Measurements from ENCODE around the gene RAB3B. TPM values are rescaled to one million over a fixed set of nuclear protein-coding genes. Genes with fewer than 3 reads are reported as not detected.
"Not testable (repeated sequence)": the region's sequence is repeated elsewhere in the genome, so short reads cannot be mapped to it uniquely, and the experiment has no call there.

RAB3B gene
- total RNA-seq, 1 donor from 2014 or later = 2.4 TPM

GRCh38 chr1:52008071-52008809 lies 17.7 kb upstream of the RAB3B start:
- Mint-ChIP-seq H3K27me3 (ENCODE audit: low read depth) (peaks cover 36% of the 10 kb centered on the region), H3K27ac (ENCODE audit: unreplicated experiment) (no peak overlapping the region), H3K4me1 (peaks cover 5% of the 10 kb centered on the region), H3K36me3 (ENCODE audit: low read depth) (no peaks in the 10 kb centered on the region), H3K9me3 (no peaks in the 10 kb centered on the region), H3K4me3 (no peak overlapping the region)
- DNase-seq (ENCODE audit: low read depth, low spot score) = no peak
- no peak for TF ChIP-seq CTCF (conservative IDR thresholded peaks at IDR 0.05)

GRCh38 chr1:52007215-52008002 lies 16.9 kb upstream of the RAB3B start:
- no peak for TF ChIP-seq CTCF (conservative IDR thresholded peaks at IDR 0.05)
- Mint-ChIP-seq H3K9me3 (no peaks in the 10 kb centered on the region), H3K27me3 (ENCODE audit: low read depth) (peaks cover 36% of the 10 kb centered on the region), H3K4me3 (no peak overlapping the region), H3K36me3 (ENCODE audit: low read depth) (no peaks in the 10 kb centered on the region), H3K4me1 (peaks cover 5% of the 10 kb centered on the region), H3K27ac (ENCODE audit: unreplicated experiment) (no peak overlapping the region)
- DNase-seq (ENCODE audit: low read depth, low spot score) = no peak

GRCh38 chr1:52006081-52006553 lies 15.6 kb upstream of the RAB3B start:
- not testable (repeated sequence) for DNase-seq (ENCODE audit: low read depth, low spot score); H3K4me3 Mint-ChIP-seq; H3K4me1 Mint-ChIP-seq; H3K27ac Mint-ChIP-seq (ENCODE audit: unreplicated experiment); H3K9me3 Mint-ChIP-seq; H3K36me3 Mint-ChIP-seq (ENCODE audit: low read depth)
- peaks cover 36% of the 10 kb centered on the region for H3K27me3 Mint-ChIP-seq (ENCODE audit: low read depth)

- H3K4me3 Mint-ChIP-seq; H3K36me3 Mint-ChIP-seq (ENCODE audit: low read depth); H3K4me1 Mint-ChIP-seq; H3K27ac Mint-ChIP-seq (ENCODE audit: unreplicated experiment); H3K9me3 Mint-ChIP-seq; DNase-seq (ENCODE audit: low read depth, low spot score): not testable (repeated sequence)
- H3K27me3 Mint-ChIP-seq (ENCODE audit: low read depth) = peaks cover 36% of the 10 kb centered on the region
These were observed 15.0 kb upstream of the RAB3B start for GRCh38 chr1:52005548-52005947.

- DNase-seq (ENCODE audit: low read depth, low spot score) = no peak
- no peak for TF ChIP-seq CTCF (conservative IDR thresholded peaks at IDR 0.05)
- H3K36me3 Mint-ChIP-seq (ENCODE audit: low read depth) = no peaks in the 10 kb centered on the region
- peaks cover 5% of the 10 kb centered on the region for H3K4me1 Mint-ChIP-seq
- peaks cover 36% of the 10 kb centered on the region for H3K27me3 Mint-ChIP-seq (ENCODE audit: low read depth)
- H3K27ac Mint-ChIP-seq (ENCODE audit: unreplicated experiment) = no peak overlapping the region
- H3K9me3 Mint-ChIP-seq = no peaks in the 10 kb centered on the region
- H3K4me3 Mint-ChIP-seq = no peak overlapping the region
These were observed 13.4 kb upstream of the RAB3B start for GRCh38 chr1:52003877-52004276.

GRCh38 chr1:52002038-52002917 lies 11.8 kb upstream of the RAB3B start:
- Mint-ChIP-seq H3K36me3 (ENCODE audit: low read depth) (no peaks in the 10 kb centered on the region), H3K27me3 (ENCODE audit: low read depth) (peaks cover 40% of the 10 kb centered on the region), H3K9me3 (no peaks in the 10 kb centered on the region), H3K4me3 (no peak overlapping the region), H3K27ac (ENCODE audit: unreplicated experiment) (no peak overlapping the region), H3K4me1 (peaks cover 5% of the 10 kb centered on the region)
- peak; percentile 81 for DNase-seq (ENCODE audit: low read depth, low spot score)
- TF ChIP-seq CTCF (conservative IDR thresholded peaks at IDR 0.05) = peak; percentile 93
